ENCODE results near the gene VEZF1. TPM values are rescaled to one million over a fixed set of nuclear protein-coding genes. Genes with fewer than 3 reads are reported as not detected.

VEZF1 gene
- total and polyA plus RNA-seq, 2 experiments from 2014 or later = 20.9 to 57.3 TPM

- peaks cover 54% of the 10 kb centered on the region for H3K79me2 ChIP-seq
- no peaks in the 10 kb centered on the region for H3K9me2 ChIP-seq (replicated peaks; ENCODE audit: insufficient read depth)
- no peaks in the 10 kb centered on the region for H3K27me3 ChIP-seq
- H3K4me3 ChIP-seq = no peak overlapping the region
- WGBS (ENCODE audit: low lambda C conversion rate, missing lambda C conversion rate) = 56% methylated on average over 10 of the region's 10 CpGs
- no peaks in the 10 kb centered on the region for H3K9me3 ChIP-seq (ENCODE audit: low read depth)
- H2AFZ ChIP-seq = peak overlapping the region; percentile 16
- H3K4me2 ChIP-seq = peak overlapping the region; percentile 66
- peak overlapping the region; percentile 87 for H3K27ac ChIP-seq
- peak; percentile 62 for DNase-seq (ENCODE audit: low spot score)
- H4K20me1 ChIP-seq (ENCODE audit: insufficient read depth, poor library complexity, severe bottlenecking) = no peaks in the 10 kb centered on the region
- H3K4me1 ChIP-seq (ENCODE audit: insufficient read depth) = peaks cover 61% of the 10 kb centered on the region
- TF ChIP-seq EZH2 (IDR thresholded peaks at IDR 0.05; ENCODE audit: borderline replicate concordance) (no peak), EZH2phosphoT487 (IDR thresholded peaks at IDR 0.05; ENCODE audit: low read depth, severe bottlenecking, unreplicated experiment) (no peak), CTCF (IDR thresholded peaks at IDR 0.05; ENCODE audit: poor library complexity) (no peak)
- H3K36me3 ChIP-seq (replicated peaks; ENCODE audit: insufficient read depth, low read depth) = no peaks in the 10 kb centered on the region
Observed at GRCh38 chr17:57946798-57947358, 41.2 kb downstream of the VEZF1 start.

- 54% methylated on average over 6 of the region's 6 CpGs for WGBS (ENCODE audit: low lambda C conversion rate, missing lambda C conversion rate)
- TF ChIP-seq CTCF (IDR thresholded peaks at IDR 0.05; ENCODE audit: poor library complexity) (no peak), EZH2phosphoT487 (IDR thresholded peaks at IDR 0.05; ENCODE audit: low read depth, severe bottlenecking, unreplicated experiment) (no peak), EZH2 (IDR thresholded peaks at IDR 0.05; ENCODE audit: borderline replicate concordance) (no peak)
- peaks cover 58% of the 10 kb centered on the region for H3K79me2 ChIP-seq
- H3K4me3 ChIP-seq = no peak overlapping the region
- no peaks in the 10 kb centered on the region for H3K9me2 ChIP-seq (replicated peaks; ENCODE audit: insufficient read depth)
- DNase-seq (ENCODE audit: low spot score) = no peak
- H2AFZ ChIP-seq = no peak overlapping the region
- no peaks in the 10 kb centered on the region for H3K36me3 ChIP-seq (replicated peaks; ENCODE audit: insufficient read depth, low read depth)
- H3K4me2 ChIP-seq = peak overlapping the region; percentile 66
- H3K27me3 ChIP-seq = no peaks in the 10 kb centered on the region
- no peaks in the 10 kb centered on the region for H4K20me1 ChIP-seq (ENCODE audit: insufficient read depth, poor library complexity, severe bottlenecking)
- H3K27ac ChIP-seq = peak overlapping the region; percentile 87
- H3K9me3 ChIP-seq (ENCODE audit: low read depth) = no peaks in the 10 kb centered on the region
- H3K4me1 ChIP-seq (ENCODE audit: insufficient read depth) = peaks cover 59% of the 10 kb centered on the region
Observed at GRCh38 chr17:57945996-57946797, 41.9 kb downstream of the VEZF1 start.

GRCh38 chr17:57944908-57945307 is 43.1 kb downstream of the VEZF1 start:
- no peak for TF ChIP-seq EZH2phosphoT487 (IDR thresholded peaks at IDR 0.05; ENCODE audit: low read depth, severe bottlenecking, unreplicated experiment)
- TF ChIP-seq EZH2 (IDR thresholded peaks at IDR 0.05; ENCODE audit: borderline replicate concordance) = no peak
- TF ChIP-seq CTCF (IDR thresholded peaks at IDR 0.05; ENCODE audit: poor library complexity) = no peak
- H3K4me1 ChIP-seq (ENCODE audit: insufficient read depth) = peaks cover 61% of the 10 kb centered on the region

More at GRCh38 chr17:57944908-57945307, 43.1 kb downstream of the VEZF1 start:
- Histone ChIP-seq H3K4me3 (no peak overlapping the region), H3K36me3 (replicated peaks; ENCODE audit: insufficient read depth, low read depth) (no peaks in the 10 kb centered on the region), H3K79me2 (peaks cover 58% of the 10 kb centered on the region), H2AFZ (no peak overlapping the region), H3K9me3 (ENCODE audit: low read depth) (no peaks in the 10 kb centered on the region), H3K27me3 (no peaks in the 10 kb centered on the region), H4K20me1 (ENCODE audit: insufficient read depth, poor library complexity, severe bottlenecking) (no peaks in the 10 kb centered on the region), H3K27ac (peak overlapping the region; percentile 87), H3K4me2 (peak overlapping the region; percentile 25), H3K9me2 (replicated peaks; ENCODE audit: insufficient read depth) (no peaks in the 10 kb centered on the region)
- peak; percentile 44 for DNase-seq (ENCODE audit: low spot score)
- WGBS (ENCODE audit: low lambda C conversion rate, missing lambda C conversion rate) = 72% methylated on average over 6 of the region's 6 CpGs
